Measurements from ENCODE around the gene LMTK2.

DNA sequence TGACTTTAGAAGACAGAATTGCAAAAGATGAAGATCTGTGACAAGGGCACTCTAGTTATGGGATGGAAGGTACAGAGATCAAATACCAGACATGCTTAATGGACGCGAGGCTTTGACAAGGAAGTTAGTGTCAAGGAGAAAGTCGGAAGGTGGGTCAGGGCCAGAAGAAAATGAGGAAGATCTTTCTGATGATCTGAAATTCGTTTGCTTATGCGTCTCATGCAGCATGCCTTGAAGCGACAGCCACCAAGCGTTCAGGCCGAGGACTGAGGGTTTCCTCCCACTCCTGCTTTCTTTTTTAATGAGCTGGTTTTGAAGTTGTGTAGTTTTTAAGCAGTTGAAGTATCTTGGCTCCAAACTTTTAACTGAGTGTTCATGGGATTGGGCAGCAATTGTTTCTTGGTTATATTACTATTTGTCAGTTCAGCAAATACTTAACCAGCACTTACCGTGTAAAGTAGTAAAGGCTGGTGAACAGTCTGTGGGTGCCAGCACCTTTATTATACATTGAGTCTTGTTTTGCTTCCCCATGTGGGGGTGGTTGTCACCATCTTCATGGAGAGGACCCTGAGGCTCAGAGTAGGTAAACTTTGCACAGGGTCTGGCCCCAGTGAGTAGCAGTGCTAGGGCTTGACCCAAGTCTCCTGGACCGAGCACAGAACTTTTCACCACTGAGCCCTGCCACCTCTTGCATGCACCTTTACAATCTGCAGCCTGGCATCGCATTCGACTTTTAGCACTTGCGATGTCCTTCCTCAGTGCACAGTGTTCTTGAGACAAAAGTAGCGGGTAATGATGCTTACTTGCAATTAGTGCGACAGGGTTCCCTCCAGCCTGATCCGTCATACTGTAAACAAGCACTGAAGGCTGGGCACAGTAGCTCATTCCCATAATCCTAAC lies 90.3 kb downstream of the LMTK2 start:
- TF ChIP-seq, protein P1, sequence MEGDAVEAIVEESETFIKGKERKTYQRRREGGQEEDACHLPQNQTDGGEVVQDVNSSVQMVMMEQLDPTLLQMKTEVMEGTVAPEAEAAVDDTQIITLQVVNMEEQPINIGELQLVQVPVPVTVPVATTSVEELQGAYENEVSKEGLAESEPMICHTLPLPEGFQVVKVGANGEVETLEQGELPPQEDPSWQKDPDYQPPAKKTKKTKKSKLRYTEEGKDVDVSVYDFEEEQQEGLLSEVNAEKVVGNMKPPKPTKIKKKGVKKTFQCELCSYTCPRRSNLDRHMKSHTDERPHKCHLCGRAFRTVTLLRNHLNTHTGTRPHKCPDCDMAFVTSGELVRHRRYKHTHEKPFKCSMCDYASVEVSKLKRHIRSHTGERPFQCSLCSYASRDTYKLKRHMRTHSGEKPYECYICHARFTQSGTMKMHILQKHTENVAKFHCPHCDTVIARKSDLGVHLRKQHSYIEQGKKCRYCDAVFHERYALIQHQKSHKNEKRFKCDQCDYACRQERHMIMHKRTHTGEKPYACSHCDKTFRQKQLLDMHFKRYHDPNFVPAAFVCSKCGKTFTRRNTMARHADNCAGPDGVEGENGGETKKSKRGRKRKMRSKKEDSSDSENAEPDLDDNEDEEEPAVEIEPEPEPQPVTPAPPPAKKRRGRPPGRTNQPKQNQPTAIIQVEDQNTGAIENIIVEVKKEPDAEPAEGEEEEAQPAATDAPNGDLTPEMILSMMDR (conservative IDR thresholded peaks at IDR 0.05), result no peak
- TF ChIP-seq EZH2 (IDR thresholded peaks at IDR 0.05; ENCODE audit: low read depth), result no peak

Data from PC-9 (cell line).